ENCODE data around the gene LAMP2.
A peak's percentile ranks its signal among the peaks of the same experiment; 100 is the strongest.
"Not testable (repeated sequence)": the region's sequence is repeated elsewhere in the genome, so short reads cannot be mapped to it uniquely, and the experiment has no call there.

Gene LAMP2

GRCh38 chrX:120468825-120469525 lies at the start of gene LAMP2:
LAMP2 (minus strand) TSS chrX:120469296; CDS start chrX:120469169, 127 bp downstream.
- DNase-seq = peak; percentile 84

GRCh38 chrX:120517936-120518335 lies 48.8 kb upstream of the LAMP2 start:
- DNase-seq = no peak

GRCh38 chrX:120514236-120514635 lies 45.1 kb upstream of the LAMP2 start:
- DNase-seq = peak; percentile 0

GRCh38 chrX:120512627-120513026 lies 43.5 kb upstream of the LAMP2 start:
- DNase-seq = no peak

GRCh38 chrX:120512222-120512621 lies 43.1 kb upstream of the LAMP2 start:
- no peak for DNase-seq

- no peak for DNase-seq
Measured at GRCh38 chrX:120504569-120504968, 35.5 kb upstream of the LAMP2 start.

- DNase-seq = no peak
Measured at GRCh38 chrX:120499301-120500072, 30.4 kb upstream of the LAMP2 start.

GRCh38 chrX:120490119-120490518 lies 21.0 kb upstream of the LAMP2 start:
- not testable (repeated sequence) for DNase-seq

GRCh38 chrX:120486786-120487185 lies 17.7 kb upstream of the LAMP2 start:
- DNase-seq = no peak

- DNase-seq = peak; percentile 84
Measured at GRCh38 chrX:120485638-120486520, 16.8 kb upstream of the LAMP2 start.

GRCh38 chrX:120485315-120485637 lies 16.2 kb upstream of the LAMP2 start:
- no peak for DNase-seq

- DNase-seq = no peak
Measured at GRCh38 chrX:120477453-120477852, 8.4 kb upstream of the LAMP2 start.

GRCh38 chrX:120476714-120477113 lies 7.6 kb upstream of the LAMP2 start:
- no peak for DNase-seq

- DNase-seq = not testable (repeated sequence)
Measured at GRCh38 chrX:120475447-120475846, 6.4 kb upstream of the LAMP2 start.

GRCh38 chrX:120474085-120474484 lies 5.0 kb upstream of the LAMP2 start:
- no peak for DNase-seq

GRCh38 chrX:120469657-120470056 lies 561 bp upstream of the LAMP2 start:
- DNase-seq = not testable (repeated sequence)

- DNase-seq = no peak
Measured at GRCh38 chrX:120468479-120468824, 644 bp downstream of the LAMP2 start.

GRCh38 chrX:120468071-120468470 lies 1.0 kb downstream of the LAMP2 start:
- DNase-seq = no peak

GRCh38 chrX:120464411-120464810 lies 4.7 kb downstream of the LAMP2 start:
- no peak for DNase-seq

GRCh38 chrX:120463241-120463640 lies 5.9 kb downstream of the LAMP2 start:
- no peak for DNase-seq

- DNase-seq = no peak
Measured at GRCh38 chrX:120462370-120462769, 6.7 kb downstream of the LAMP2 start.

GRCh38 chrX:120459309-120459708 lies 9.8 kb downstream of the LAMP2 start:
- DNase-seq = no peak

GRCh38 chrX:120457766-120458180 lies 11.3 kb downstream of the LAMP2 start:
- no peak for DNase-seq

GRCh38 chrX:120456973-120457372 lies 12.1 kb downstream of the LAMP2 start:
- no peak for DNase-seq
